ENCODE data around the gene TMEM43. TPM values are rescaled to one million over a fixed set of nuclear protein-coding genes. Genes with fewer than 3 reads are reported as not detected.

Gene TMEM43
- total and polyA plus RNA-seq, 9 donors = 72.0 to 104 (median 87.3) TPM

- 12 to 13% (median 12%) methylated on average over 7 of the region's 7 CpGs for WGBS, 3 donors
- H3K4me1 ChIP-seq (ENCODE audit: insufficient read depth) = peaks cover 8% of the 10 kb centered on the region
- no peaks in the 10 kb centered on the region for H3K36me3 ChIP-seq
- no peaks in the 10 kb centered on the region for H3K27me3 ChIP-seq
- DNase-seq = peak; percentile 47 to 85 (median 57)
- no peak for TF ChIP-seq EP300 (IDR thresholded peaks at IDR 0.05)
- TF ChIP-seq, protein P1, sequence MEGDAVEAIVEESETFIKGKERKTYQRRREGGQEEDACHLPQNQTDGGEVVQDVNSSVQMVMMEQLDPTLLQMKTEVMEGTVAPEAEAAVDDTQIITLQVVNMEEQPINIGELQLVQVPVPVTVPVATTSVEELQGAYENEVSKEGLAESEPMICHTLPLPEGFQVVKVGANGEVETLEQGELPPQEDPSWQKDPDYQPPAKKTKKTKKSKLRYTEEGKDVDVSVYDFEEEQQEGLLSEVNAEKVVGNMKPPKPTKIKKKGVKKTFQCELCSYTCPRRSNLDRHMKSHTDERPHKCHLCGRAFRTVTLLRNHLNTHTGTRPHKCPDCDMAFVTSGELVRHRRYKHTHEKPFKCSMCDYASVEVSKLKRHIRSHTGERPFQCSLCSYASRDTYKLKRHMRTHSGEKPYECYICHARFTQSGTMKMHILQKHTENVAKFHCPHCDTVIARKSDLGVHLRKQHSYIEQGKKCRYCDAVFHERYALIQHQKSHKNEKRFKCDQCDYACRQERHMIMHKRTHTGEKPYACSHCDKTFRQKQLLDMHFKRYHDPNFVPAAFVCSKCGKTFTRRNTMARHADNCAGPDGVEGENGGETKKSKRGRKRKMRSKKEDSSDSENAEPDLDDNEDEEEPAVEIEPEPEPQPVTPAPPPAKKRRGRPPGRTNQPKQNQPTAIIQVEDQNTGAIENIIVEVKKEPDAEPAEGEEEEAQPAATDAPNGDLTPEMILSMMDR (IDR thresholded peaks at IDR 0.05) = no peak
- no peak overlapping the region for H3K4me3 ChIP-seq
- no peaks in the 10 kb centered on the region for H3K9me3 ChIP-seq
- H3K27ac ChIP-seq = peak overlapping the region in 1 of 2 donors; percentile 60
- intact Hi-C loops (cut with DNase I) = no loop called here
Measured at GRCh38 chr3:14144423-14145075, 19.7 kb downstream of the TMEM43 start.

DNA sequence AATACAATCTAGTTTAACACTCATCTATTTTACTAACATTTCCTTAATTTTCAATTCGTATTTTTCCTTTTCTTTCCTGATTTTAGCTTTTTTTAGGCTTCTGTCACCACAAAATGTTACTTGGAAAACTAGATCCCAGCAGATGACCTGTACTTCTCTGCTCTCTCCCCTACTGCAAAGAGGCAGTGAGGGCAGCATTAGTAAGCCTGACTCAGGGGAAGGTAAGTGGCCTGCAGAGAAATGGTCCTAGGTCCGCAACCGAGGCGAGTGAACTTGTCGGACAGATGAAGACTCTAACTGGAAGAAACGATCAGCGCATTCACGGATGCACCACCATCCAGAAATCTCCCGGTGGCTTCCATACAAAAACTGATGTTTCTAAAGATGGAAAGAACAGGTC lies 20.4 kb downstream of the TMEM43 start:
- Histone ChIP-seq H3K4me3 (no peak overlapping the region), H3K36me3 (no peaks in the 10 kb centered on the region), H3K9me3 (no peaks in the 10 kb centered on the region), H3K27me3 (no peaks in the 10 kb centered on the region), H3K27ac (peak overlapping the region in 1 of 2 donors; percentile 60), H3K4me1 (ENCODE audit: insufficient read depth) (peaks cover 8% of the 10 kb centered on the region)
- no peak for DNase-seq
- TF ChIP-seq POLR2A (IDR thresholded peaks at IDR 0.05) (no peak), EP300 (IDR thresholded peaks at IDR 0.05) (no peak)
- TF ChIP-seq, protein P1 (IDR thresholded peaks at IDR 0.05) = no peak
- intact Hi-C loops (cut with DNase I) = no loop called here
- 80 to 82% (median 80%) methylated on average over 9 of the region's 9 CpGs for WGBS, 3 donors

DNA sequence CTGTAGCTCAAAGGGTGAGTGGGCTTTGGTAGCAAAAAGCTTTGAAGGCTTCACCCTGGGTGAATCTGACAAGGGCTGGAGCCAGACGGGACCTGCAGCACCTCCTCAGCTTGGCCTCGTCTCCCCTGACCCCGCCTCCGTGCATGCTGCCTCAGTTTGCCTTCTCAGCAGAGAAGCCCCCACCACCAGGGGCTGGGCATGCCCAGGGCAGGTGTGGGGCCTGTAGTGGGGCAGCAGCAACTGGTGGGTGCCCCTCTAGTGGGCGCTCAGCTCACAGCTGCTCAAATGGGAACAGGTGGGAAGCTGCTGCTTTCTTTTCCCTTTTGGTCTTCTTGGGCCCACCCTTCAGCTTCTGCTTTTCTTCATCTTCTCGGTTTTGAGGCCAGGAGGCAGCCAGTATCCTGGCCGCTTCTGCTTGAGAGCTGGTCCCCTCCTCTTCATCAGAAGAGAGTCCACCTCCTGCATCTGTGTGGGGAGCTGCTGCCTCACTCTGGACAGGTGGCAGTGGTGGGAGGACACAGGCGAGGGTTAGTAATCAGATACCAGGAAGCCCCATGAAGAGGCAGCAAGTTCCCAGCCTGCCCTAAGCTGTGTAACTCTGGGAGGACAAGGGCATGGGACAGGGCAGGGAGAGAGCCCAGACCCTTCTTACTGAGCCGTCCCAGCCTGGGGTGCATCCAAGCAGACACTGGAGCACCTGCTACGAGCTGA lies 21.0 kb downstream of the TMEM43 start:
- 81 to 93% (median 86%) methylated on average over 10 of the region's 10 CpGs for WGBS, 3 donors
- Histone ChIP-seq H3K27ac (no peak overlapping the region), H3K4me1 (ENCODE audit: insufficient read depth) (peaks cover 8% of the 10 kb centered on the region), H3K36me3 (no peaks in the 10 kb centered on the region), H3K27me3 (no peaks in the 10 kb centered on the region), H3K9me3 (no peaks in the 10 kb centered on the region), H3K4me3 (no peak overlapping the region)
- intact Hi-C loops (cut with DNase I) = no loop called here
- DNase-seq = peak in 1 of 5 donors; percentile 45
- no peak for TF ChIP-seq EP300 (IDR thresholded peaks at IDR 0.05)
- TF ChIP-seq, protein P1 (IDR thresholded peaks at IDR 0.05) = no peak
- TF ChIP-seq POLR2A (IDR thresholded peaks at IDR 0.05) = no peak

DNA sequence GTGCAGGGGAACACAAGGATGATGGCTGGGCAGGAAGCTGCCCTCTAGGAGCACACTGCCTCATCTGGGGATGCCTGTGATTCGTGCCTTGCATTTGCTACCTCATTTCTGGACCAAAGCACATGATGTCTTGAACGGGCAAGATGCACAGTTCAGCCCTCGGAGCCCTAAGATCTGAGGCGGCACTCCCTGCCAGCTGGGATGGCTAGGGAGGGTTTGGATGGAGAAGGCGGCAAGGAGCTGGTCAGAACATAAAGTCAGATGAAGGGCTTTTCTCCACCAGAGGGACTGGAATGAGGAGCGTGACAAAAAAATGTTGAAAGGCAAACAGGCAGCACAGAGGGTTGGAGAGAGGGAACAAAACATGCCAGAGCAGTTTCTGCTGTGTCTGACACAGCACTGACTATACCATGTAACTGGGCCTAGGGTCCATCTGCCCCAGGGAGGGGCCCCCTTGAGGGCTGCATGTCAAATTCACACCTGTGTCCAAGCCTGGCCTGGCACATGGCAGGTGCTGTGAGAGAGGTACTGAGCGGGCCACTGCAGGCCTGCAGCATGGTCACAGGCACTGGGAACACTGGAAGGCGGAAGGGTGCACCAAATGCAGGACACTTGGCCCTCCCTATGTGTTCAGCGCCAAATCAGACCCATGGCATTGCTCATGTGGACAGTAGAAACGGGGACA lies 21.7 kb downstream of the TMEM43 start:
- WGBS, 3 donors = 88 to 90% (median 90%) methylated on average over 10 of the region's 10 CpGs
- intact Hi-C loops (cut with DNase I) = no loop called here
- Histone ChIP-seq H3K27ac (no peak overlapping the region), H3K27me3 (no peaks in the 10 kb centered on the region), H3K9me3 (no peaks in the 10 kb centered on the region), H3K4me1 (ENCODE audit: insufficient read depth) (peaks cover 8% of the 10 kb centered on the region), H3K4me3 (no peak overlapping the region), H3K36me3 (no peaks in the 10 kb centered on the region)
- DNase-seq = peak in 1 of 5 donors; percentile 17
- no peak for TF ChIP-seq EP300 (IDR thresholded peaks at IDR 0.05)
- TF ChIP-seq, protein P1 (IDR thresholded peaks at IDR 0.05) = no peak
- TF ChIP-seq POLR2A (IDR thresholded peaks at IDR 0.05) = no peak
